Stomach (tissue), 4 donors: Measurements from ENCODE around the gene GLP2R.

Experiments used
- POLR2A ChIP-seq, 4 donors: fragments of 450-650 bp; IDR thresholded peaks; one replicate each; pipeline ENCODE4 v1.6.1; 2016; ENCODE audit warnings: antibody characterized with exemption in 4 of 4, control low read depth in 2 of 4, mild to moderate bottlenecking in 1 of 4, moderate library complexity in 1 of 4
- TF ChIP-seq, protein P1 (sequence below), 7 experiments: fragments of 450-650 bp in 4 of 7; fragments of 200-600 bp in 3 of 7; sonication (generic) in 3 of 7; IDR thresholded peaks; one replicate each; pipeline ENCODE4 v1.5.1; 2016 to 2019; ENCODE audit warnings: antibody characterized with exemption in 7 of 7, control low read depth in 2 of 7, mild to moderate bottlenecking in 1 of 7

DNA sequence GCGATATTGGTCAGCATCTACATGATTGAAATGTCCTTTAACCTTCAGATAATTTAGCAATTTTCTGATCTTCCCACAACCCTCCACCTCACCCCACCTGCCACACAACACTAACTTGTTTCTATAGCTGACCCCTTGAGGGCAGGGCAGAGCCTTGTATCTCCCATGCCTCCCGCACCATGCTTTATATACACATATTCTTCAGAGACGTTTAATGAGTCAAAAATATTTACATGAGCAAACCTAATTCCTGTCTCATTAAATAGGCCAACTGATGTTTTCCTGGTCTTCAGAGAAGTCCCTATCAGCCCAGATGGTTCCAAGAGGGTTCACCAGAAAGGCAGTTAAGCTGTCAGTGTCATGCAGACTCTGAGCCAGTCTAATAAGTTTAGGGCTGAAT is 27.7 kb upstream of the GLP2R start:
- no peak for TF ChIP-seq POLR2A (IDR thresholded peaks at IDR 0.05)
- TF ChIP-seq, protein P1, sequence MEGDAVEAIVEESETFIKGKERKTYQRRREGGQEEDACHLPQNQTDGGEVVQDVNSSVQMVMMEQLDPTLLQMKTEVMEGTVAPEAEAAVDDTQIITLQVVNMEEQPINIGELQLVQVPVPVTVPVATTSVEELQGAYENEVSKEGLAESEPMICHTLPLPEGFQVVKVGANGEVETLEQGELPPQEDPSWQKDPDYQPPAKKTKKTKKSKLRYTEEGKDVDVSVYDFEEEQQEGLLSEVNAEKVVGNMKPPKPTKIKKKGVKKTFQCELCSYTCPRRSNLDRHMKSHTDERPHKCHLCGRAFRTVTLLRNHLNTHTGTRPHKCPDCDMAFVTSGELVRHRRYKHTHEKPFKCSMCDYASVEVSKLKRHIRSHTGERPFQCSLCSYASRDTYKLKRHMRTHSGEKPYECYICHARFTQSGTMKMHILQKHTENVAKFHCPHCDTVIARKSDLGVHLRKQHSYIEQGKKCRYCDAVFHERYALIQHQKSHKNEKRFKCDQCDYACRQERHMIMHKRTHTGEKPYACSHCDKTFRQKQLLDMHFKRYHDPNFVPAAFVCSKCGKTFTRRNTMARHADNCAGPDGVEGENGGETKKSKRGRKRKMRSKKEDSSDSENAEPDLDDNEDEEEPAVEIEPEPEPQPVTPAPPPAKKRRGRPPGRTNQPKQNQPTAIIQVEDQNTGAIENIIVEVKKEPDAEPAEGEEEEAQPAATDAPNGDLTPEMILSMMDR (IDR thresholded peaks at IDR 0.05): no peak
